ENCODE data around the gene RAB44.

DNA sequence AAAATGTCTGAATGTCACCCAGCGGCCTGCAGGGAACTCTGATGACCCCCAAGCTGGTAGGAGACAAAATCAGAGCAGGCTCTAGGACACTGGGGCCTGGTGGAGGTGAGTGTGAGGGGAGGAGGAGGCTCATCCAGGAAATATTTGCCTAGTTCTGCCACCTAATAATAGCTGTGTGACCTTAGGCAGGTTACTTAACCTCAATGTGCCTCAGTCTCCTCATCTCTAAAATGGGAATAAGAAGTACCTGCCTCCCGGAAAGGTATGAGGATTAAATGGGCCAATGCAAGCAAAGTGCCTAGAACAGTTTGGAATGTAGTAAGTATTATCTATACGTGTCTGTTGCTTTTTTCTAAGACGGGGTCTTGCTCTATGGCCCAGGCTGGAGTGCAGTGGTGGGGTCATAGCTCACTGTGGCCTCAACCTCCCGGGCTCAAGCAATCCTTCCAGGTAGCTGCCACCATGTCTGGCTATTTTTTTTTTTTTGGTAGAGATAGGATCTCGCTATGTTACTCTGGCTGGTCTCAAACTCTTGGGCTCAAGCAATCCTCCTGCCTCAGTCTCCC is 60.4 kb downstream of the RAB44 start:
- TF ChIP-seq, protein P1, sequence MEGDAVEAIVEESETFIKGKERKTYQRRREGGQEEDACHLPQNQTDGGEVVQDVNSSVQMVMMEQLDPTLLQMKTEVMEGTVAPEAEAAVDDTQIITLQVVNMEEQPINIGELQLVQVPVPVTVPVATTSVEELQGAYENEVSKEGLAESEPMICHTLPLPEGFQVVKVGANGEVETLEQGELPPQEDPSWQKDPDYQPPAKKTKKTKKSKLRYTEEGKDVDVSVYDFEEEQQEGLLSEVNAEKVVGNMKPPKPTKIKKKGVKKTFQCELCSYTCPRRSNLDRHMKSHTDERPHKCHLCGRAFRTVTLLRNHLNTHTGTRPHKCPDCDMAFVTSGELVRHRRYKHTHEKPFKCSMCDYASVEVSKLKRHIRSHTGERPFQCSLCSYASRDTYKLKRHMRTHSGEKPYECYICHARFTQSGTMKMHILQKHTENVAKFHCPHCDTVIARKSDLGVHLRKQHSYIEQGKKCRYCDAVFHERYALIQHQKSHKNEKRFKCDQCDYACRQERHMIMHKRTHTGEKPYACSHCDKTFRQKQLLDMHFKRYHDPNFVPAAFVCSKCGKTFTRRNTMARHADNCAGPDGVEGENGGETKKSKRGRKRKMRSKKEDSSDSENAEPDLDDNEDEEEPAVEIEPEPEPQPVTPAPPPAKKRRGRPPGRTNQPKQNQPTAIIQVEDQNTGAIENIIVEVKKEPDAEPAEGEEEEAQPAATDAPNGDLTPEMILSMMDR (IDR thresholded peaks at IDR 0.05) = no peak
- no peak for TF ChIP-seq SIN3A (IDR thresholded peaks at IDR 0.05; ENCODE audit: borderline replicate concordance, insufficient read depth, low read depth, low read length)
- TF ChIP-seq, protein P2, sequence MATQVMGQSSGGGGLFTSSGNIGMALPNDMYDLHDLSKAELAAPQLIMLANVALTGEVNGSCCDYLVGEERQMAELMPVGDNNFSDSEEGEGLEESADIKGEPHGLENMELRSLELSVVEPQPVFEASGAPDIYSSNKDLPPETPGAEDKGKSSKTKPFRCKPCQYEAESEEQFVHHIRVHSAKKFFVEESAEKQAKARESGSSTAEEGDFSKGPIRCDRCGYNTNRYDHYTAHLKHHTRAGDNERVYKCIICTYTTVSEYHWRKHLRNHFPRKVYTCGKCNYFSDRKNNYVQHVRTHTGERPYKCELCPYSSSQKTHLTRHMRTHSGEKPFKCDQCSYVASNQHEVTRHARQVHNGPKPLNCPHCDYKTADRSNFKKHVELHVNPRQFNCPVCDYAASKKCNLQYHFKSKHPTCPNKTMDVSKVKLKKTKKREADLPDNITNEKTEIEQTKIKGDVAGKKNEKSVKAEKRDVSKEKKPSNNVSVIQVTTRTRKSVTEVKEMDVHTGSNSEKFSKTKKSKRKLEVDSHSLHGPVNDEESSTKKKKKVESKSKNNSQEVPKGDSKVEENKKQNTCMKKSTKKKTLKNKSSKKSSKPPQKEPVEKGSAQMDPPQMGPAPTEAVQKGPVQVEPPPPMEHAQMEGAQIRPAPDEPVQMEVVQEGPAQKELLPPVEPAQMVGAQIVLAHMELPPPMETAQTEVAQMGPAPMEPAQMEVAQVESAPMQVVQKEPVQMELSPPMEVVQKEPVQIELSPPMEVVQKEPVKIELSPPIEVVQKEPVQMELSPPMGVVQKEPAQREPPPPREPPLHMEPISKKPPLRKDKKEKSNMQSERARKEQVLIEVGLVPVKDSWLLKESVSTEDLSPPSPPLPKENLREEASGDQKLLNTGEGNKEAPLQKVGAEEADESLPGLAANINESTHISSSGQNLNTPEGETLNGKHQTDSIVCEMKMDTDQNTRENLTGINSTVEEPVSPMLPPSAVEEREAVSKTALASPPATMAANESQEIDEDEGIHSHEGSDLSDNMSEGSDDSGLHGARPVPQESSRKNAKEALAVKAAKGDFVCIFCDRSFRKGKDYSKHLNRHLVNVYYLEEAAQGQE (IDR thresholded peaks at IDR 0.05; ENCODE audit: insufficient read depth in 1 of 2, low read depth in 2 of 2, low read length in 1 of 2) = no peak
- no peak for TF ChIP-seq POLR2AphosphoS5 (IDR thresholded peaks at IDR 0.05; ENCODE audit: low read depth, low read length)
- TF ChIP-seq TCF7L2 (IDR thresholded peaks at IDR 0.05; ENCODE audit: low read depth, low read length) = no peak
